NCI-H2081 treated with DMSO at 0.1 percent for 48 hours (cell line): Measurements from ENCODE around the gene PYGO2.

Source experiments
- DNase-seq: peaks from one replicate; lab custom pipeline; 2025; lab: John Stamatoyannopoulos, UW

The PYGO2 gene

GRCh38 chr1:154961207-154962155, at the start of gene PYGO2:
Gene PYGO2, minus strand, starts transcription at chr1:154961782. Its CDS starts 206 bp downstream, at chr1:154961576.
- no peak for DNase-seq

- DNase-seq: no peak
These were observed 49.4 kb upstream of the PYGO2 start for GRCh38 chr1:155011004-155011416.

DNA sequence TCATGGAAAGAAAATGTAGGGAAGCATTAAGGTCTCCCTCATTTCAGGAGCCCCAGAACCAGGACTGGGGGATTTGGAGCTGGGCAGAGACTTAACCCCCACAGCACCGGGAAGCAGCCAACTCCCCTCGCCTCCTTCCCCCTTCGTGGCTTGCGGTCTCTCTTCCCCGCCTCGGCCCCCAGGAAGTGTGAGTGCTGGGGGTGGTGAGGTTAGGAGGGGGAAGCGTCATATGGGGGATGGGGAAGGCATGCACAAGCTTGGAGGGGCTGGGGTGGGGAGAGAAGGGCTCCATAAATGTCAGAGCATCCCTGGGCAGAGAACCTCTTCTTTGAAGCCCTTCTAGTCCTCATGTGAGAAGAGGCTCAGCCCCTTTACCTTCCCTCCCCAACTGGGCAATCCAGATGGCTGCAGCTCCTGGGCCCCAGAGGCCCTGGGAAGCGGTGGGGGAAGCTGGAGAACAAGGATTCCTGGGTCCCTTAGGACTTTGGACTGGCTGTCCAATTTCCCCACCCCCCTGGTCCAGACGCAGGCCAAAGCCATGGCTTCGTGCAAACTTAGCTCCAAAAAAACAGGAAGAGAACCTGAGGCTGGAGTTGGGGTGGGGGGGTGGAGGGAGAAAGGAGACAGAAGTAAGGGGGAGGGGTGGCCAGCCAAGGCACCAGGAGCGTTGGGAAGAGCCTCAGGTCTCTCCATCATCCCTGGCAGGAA, 48.8 kb upstream of the PYGO2 start:
- no peak for DNase-seq

- DNase-seq: no peak
These were observed 48.2 kb upstream of the PYGO2 start for GRCh38 chr1:155009742-155010141.

DNA sequence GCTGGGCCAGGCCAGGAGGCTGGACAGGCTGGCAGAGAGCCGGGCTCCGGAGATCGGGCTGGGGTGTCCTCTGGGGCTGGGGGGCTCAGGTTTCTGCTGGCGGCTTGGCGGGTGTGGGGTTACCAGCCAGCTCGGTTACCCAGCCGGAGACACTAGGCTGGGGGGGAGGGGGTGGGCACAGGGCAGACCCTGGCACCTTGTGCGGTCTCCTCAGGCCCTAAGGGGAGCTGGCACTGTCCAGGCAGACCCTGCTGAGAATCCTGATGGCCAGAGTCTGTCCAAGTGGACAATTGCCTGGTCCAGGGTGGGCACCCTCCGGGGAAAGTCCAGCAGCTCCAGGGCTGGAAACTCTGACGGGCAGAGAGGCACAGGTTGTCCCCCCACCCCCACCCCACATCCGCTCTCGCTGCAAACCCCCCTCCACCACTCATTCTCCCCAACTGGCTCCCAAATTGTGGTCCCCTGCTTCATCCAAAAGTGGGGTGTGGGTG, 47.7 kb upstream of the PYGO2 start:
- DNase-seq: no peak

DNA sequence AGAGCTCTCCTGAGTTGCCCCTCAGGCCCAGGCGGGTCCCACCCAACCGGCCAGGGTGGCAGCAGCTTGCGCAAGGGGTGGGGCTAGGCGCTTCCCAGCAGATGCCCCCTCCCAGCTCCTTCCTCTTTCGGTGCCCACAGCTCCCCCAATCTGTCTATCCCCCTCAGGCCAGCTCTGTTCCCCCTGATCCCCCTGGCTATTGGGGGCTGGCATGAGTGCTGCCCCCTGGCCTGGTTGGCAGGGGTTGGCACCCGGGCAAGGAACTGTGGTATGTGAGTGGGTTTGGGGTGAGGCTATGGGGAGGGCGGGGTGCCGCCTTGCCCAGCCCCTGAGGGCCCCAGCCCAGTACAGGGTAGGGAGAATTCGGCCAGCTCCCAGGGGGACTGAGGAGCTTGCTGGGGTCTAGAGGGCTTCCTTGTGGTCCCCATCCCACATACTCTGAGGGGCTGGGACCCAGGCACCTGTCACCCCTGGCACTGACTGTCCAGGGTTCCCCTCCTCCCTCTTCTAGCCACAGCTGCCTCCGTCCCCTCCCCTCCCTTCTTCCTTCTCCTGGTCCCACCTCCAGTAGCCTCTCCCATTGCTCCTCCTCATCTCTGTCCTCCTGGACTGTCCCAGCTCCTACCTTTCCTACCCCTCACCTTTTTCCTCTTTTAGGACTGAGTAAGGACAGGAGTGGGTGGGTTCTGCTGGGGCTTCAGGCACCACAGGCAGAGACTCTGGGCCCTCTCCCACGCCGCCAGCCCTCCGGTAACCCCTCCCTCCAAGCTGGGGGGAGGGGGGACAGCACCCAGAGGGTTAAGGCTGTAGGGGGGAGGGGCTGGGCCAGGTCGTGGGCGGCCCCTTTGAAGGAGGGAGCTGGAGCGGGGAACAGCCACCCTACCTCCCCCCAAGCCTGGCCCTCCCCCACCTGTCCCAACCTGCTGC, 46.7 kb upstream of the PYGO2 start:
- DNase-seq: no peak

DNA sequence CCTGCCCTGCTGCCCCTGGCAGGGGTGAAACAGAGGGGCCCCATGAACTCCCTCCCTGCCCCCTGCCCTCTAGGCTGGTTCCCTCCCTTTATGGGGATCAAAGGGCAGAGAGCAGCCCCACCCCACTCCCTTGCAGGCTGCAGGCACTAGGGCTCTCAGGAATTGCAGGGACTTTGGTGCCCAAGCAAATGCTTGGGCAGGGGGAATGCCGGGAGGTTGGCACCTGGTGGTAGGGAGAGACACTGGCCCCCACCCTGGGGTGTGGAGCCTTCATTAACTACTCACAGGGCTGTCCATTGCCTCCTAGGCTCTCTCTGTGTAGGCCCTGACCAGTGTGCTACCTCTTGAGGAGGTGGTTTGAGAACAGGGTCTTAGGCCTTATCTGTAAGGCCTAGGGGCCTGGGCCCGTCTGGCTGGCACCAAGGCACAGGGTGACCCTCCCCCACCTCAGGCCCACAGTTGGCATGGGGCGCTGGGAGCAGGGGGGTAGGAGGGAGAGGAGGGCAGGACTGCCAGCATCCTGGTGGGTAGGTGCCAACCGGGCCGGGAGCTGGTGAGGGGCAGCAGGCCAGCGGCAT, 45.8 kb upstream of the PYGO2 start:
- no peak for DNase-seq

- DNase-seq: no peak
These were observed 45.1 kb upstream of the PYGO2 start for GRCh38 chr1:155006601-155007101.

DNA sequence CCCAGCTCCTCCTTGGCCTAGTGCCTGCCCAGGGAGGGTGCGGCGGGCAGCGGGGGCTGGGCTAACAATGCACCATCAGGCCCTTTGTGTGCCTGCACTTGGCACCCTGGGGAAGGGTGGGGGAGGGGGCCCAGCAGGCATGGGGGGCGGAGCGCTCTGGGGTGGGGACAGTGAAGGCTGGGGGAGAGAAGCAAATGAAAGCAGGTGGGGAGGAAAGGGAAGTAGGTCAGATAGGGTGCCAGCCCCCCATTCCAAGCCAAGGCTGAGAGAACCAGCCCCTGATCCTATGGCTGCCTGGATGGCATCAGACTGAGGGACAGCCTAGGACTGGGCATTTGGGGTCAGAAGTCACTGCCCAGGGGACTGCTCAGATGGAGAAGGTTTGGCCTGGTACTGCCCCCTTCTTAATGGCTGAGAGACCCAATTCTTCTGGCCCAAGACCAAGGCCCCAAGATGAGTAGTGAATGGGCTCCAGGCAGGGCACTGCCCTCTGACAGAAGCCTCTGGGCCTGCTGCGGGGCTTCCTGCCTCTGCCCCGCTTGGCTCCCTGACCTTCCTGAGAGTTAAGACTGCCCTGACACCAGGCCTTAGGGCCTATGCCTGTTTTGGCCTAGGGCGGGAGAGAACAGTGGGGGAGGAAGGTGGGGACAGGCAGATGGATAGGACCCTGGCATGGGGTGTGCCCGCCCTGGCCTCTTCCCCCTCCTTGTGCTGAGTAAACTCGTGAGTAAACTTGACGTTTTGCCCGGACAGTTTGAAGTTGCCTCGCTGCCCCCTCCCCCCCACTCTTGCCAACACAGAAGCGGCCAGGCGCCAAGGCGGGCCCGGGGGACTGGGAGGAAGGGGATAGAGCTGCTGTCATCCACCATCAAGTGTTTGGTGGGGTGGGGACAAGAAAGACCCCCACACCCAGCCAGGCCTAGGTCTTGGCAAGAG, 43.8 kb upstream of the PYGO2 start:
- no peak for DNase-seq

DNA sequence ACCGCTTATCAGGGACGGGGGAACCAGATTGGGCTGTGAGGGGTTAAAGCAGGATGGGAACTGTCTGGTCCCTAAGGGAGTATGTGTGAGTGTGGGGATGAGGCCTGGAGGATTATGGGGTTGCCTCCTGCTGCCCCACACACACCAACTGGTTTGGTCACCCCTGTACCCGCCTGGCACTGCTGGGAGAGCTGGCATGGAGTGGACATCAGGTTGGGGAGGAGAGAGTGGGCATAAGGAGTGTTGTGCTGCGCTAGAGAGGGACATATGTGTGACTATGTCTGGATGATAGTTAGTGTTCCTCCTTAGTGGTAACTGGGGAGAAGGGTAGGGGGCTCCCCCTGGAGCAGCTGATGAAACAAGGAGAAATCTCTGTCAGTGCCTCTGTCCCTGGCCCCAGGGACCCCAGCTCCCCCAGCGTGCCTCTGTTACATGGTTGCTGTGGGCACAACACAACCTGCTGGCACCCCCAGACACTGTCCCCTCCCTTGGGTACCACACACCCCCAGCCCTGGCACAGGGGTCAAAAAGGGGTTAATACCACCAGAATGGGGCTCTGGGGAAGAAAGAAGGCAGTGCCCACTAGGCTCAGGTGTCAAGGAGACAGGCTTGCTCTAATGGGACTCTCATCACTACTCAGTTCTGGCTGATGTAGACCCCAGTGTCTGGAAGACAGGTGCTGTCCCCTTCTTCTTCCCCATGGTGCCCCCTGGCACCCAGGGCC, 42.9 kb upstream of the PYGO2 start:
- DNase-seq: no peak

GRCh38 chr1:155003766-155004351, 42.3 kb upstream of the PYGO2 start:
- no peak for DNase-seq

GRCh38 chr1:155003227-155003765, 41.7 kb upstream of the PYGO2 start:
- no peak for DNase-seq

- DNase-seq: no peak
These were observed 41.1 kb upstream of the PYGO2 start, which contains the start of gene ZBTB7B for GRCh38 chr1:155002464-155003226. Gene ZBTB7B, plus strand, starts transcription at chr1:155002802. Its CDS starts 11,859 bp downstream, at chr1:155014661.

DNA sequence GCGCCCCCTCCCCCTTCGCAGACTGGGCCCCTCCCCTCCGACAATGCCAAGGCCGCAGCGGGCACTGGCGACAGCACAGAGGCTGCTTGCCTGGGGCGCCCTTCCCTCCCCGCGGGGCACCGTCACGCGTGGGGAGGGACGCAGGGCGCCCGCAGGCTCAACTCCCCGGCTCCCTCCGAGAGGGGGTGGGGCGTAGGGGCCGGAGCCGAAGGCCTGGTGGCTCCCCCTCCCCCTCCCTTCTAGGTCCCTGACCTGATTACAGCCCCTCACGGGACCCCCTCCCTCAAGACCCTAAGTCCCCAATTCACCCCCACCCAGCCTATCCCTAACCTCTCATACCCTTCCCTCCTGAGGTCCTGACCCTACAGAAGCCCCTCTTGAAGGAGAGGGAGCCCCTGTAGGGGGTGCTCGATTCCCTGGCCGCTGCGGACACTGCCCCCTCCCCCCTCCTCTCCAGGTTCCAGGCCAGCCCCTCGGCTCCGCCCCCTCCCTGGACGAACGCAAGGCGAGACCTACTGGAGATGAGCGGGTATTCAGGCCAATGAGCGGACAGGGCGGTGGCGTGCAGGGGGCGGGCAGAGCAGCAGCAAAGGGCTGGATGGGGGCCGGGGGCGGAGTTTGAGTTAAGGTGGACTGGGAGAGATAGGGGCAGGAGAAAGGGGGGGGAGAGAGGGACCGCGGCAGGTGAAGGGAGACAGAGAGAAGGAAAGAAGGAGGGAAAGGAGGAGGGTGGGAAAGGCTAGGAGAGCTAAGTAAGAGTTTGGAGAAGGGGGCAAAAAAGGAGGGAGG, 40.3 kb upstream of the PYGO2 start:
- DNase-seq: peak; percentile 90

GRCh38 chr1:155001425-155001674, 39.8 kb upstream of the PYGO2 start:
- DNase-seq: no peak

DNA sequence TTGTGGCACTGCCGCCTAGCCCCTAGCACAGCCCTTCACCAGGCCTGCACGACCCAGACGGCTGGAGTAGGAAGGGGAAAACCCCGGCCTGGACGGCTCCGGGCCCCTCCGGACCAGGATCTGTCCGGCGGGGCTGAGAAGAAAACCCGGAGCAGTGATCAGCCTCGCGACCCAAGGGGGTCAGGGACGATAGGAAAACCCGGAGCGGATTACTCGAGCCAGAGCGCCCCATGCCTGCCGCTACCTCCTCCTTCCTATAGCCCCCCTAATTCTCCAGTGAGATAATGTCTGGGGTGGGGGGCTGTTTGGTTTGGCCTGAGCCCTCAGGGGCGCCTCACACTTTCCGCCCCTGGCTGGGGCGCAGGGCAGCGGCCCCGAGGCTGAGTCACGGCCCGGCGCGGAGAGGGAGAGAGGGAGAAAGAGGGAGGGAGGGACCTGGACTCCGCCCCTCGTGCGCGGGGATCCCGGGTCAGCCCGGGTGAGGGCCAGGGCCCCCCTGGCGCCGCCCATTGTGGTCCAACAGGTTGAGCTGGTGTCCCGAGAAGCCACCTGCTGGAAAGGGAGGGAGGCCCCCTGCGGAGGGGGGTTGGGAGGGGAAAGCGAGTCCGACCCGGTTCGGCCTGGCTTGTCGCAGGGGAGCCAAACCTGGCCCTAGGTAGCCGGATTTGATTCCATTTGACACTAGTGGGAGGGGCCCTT, 39.3 kb upstream of the PYGO2 start:
- peak; percentile 63 for DNase-seq

DNA sequence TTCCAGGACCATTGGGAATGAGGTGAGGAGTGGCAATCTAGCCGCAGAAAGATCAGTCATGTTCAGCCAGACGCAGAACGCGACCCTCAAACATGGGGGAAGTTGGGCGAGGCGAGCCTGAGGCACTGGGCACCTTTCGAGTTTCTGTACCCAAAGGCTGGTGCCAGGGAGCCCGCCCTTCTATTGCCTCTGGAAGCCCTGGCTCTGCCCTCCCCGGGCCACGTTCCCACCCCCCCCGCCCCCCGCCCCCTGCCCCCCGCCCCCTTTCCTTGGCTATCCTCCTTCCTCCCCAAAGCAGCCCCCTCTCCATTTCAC, 38.8 kb upstream of the PYGO2 start:
- no peak for DNase-seq
